D721Med (cell line): ENCODE results near the gene SYCN.

Source experiments
- DNase-seq: peaks from one replicate; pipeline ENCODE4 v3.0.0; 2011; ENCODE audit warnings: low spot score; ENCODE audit not compliant: insufficient read length
- FAIRE-seq: peaks from 2 replicates; lab custom pipeline; 2011; peaks lifted over from hg19 to GRCh38; lab: Jason Lieb, UNC
- CTCF ChIP-seq: IDR thresholded peaks from 2 replicates; pipeline ENCODE4 v1.5.1; 2012; ENCODE audit warnings: mild to moderate bottlenecking, control low read depth; ENCODE audit not compliant: insufficient read depth; ENCODE audit errors: missing control alignments

The SYCN gene

GRCh38 chr19:39203372-39204341, at the start of gene SYCN:
SYCN (minus strand) TSS chr19:39204263; CDS start chr19:39204254, 9 bp downstream.
- DNase-seq (no peak), FAIRE-seq (no peak)
- TF ChIP-seq CTCF: no peak

GRCh38 chr19:39253374-39254149, 49.5 kb upstream of the SYCN start:
- FAIRE-seq (no peak), DNase-seq (no peak)
- TF ChIP-seq CTCF: no peak

GRCh38 chr19:39252458-39252857, 48.4 kb upstream of the SYCN start:
- no peak for TF ChIP-seq CTCF
- DNase-seq (no peak), FAIRE-seq (no peak)

GRCh38 chr19:39251846-39252245, 47.8 kb upstream of the SYCN start:
- TF ChIP-seq CTCF: no peak
- FAIRE-seq (no peak), DNase-seq (no peak)

GRCh38 chr19:39251081-39251480, 47.0 kb upstream of the SYCN start:
- no peak for TF ChIP-seq CTCF
- FAIRE-seq: no peak

GRCh38 chr19:39248806-39249205, 44.7 kb upstream of the SYCN start, which contains the start of gene IFNL4:
IFNL4 (minus strand) TSS chr19:39248856.
- DNase-seq: no peak
- no peak for FAIRE-seq
- TF ChIP-seq CTCF: no peak

More at GRCh38 chr19:39251081-39251480, 47.0 kb upstream of the SYCN start:
- DNase-seq: no peak
